Mucosa of descending colon (tissue), 3 donors: ENCODE data around the gene XIRP2. TPM values are rescaled to one million over a fixed set of nuclear protein-coding genes. Genes with fewer than 3 reads are reported as not detected.

Experiments used
- ATAC-seq: fragments of 200-7000 bp; cut with Tn5 transposase; one replicate; pipeline ENCODE4 v1.9.1; 2020; ENCODE audit warnings: mild to moderate bottlenecking, moderate library complexity
- DNase-seq, 3 donors: peaks; one replicate each; pipeline ENCODE4 v3.0.0-alpha.2; 2020
- H3K36me3 ChIP-seq: fragments of 200-600 bp; one replicate; pipeline ENCODE4 v1.8.0; 2021; ENCODE audit warnings: low read depth, mild to moderate bottlenecking
- H3K4me1 ChIP-seq: fragments of 200-600 bp; one replicate; pipeline ENCODE4 v1.8.0; 2021; ENCODE audit warnings: low read depth, mild to moderate bottlenecking
- H3K4me3 ChIP-seq: fragments of 200-600 bp; one replicate; pipeline ENCODE4 v1.8.0; 2021; ENCODE audit warnings: mild to moderate bottlenecking
- H3K9me3 ChIP-seq: fragments of 200-600 bp; one replicate; pipeline ENCODE4 v1.8.0; 2021; ENCODE audit warnings: mild to moderate bottlenecking
- CTCF ChIP-seq: fragments of 200-600 bp; IDR thresholded peaks from one replicate; pipeline ENCODE4 v1.8.0; 2022; ENCODE audit warnings: antibody characterized with exemption, mild to moderate bottlenecking
- intact Hi-C, 2 donors: fragments of 100-400 bp; cut with DNase I in 1 of 2; cut with micrococcal nuclease in 1 of 2; formaldehyde crosslinking; loops; one replicate each; pipeline versions ENCODE4 v1.11.0 to v1.11.1; 2022; cut with DNase I, micrococcal nuclease
- total RNA-seq, 3 donors: library from RNA; stranded (reverse); fragmentation: NEBNext Ultra II Directional in 2 of 3; extraction: Animal tissue kit (Norgen Biotek cat#: 25700) in 2 of 3; gene quantifications; one replicate each; pipeline versions ENCODE4 v1.2.1 to v1.2.4, GENCODE V29; 2021 to 2023
- donor health status: DM: no; HTN: no; CAD: no; lungs with moderate emphysema.
- donor health status: DM: no; HTN: no; CAD: no.
- donor health status: DM: no; HTN: yes; CAD: no.

XIRP2 gene
- total RNA-seq, 3 donors from 2014 or later: 0.29 to 0.55 TPM; not detected in 1

- no peak for DNase-seq
- Histone ChIP-seq H3K36me3 (no peaks in the 10 kb centered on the region), H3K9me3 (no peaks in the 10 kb centered on the region), H3K4me3 (no peak overlapping the region), H3K4me1 (no peaks in the 10 kb centered on the region)
- ATAC-seq: no peak
- TF ChIP-seq CTCF: no peak
- intact Hi-C loops: no loop called here
Measured at GRCh38 chr2:167136879-167137596, 248.8 kb downstream of the XIRP2 start.

DNA sequence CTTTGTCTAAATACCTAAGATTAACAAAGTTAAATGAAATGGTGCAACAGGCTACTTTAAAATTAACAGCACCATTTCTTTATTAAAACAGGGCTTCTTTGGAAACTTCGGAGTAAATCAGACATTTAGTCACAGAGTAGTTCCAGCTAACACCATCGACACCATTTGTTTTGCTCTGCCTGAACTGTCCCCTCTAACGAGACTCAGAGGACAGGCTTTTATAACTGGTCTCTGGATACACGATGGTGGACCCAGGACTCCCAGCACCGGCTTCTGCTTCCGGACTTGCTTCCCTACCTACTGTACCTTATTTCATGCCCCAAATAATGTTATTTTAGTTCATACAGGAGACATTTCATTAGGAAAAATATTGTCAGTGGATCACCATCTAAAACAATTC is 252.1 kb downstream of the XIRP2 start:
- H3K4me3 ChIP-seq: no peak overlapping the region
- no peaks in the 10 kb centered on the region for H3K4me1 ChIP-seq
- no peaks in the 10 kb centered on the region for H3K36me3 ChIP-seq
- no peak for DNase-seq
- intact Hi-C loops: no loop called here
- TF ChIP-seq CTCF: no peak
- ATAC-seq: no peak
- no peaks in the 10 kb centered on the region for H3K9me3 ChIP-seq

DNA sequence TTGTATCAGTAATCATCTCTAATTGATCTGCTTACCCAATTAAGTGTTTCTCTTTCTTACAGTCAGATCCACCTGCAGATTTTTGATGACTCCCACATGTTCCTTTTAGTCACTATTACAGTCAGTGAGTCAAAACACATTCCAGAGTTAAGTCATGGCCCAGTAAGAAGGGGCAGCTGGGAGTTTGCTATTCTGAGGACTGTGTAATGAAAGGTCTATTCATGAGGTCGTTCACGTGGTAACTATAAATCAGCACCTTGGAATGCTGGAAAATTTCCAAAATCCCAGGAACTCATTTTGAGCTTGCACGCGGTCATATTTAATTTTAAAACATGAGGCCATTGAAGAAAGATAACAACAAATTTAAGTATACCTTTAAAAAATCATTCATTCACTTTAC is 252.5 kb downstream of the XIRP2 start:
- TF ChIP-seq CTCF: no peak
- ATAC-seq: no peak
- no peaks in the 10 kb centered on the region for H3K9me3 ChIP-seq
- intact Hi-C loops: no loop called here
- no peak for DNase-seq
- H3K4me3 ChIP-seq: no peak overlapping the region
- H3K4me1 ChIP-seq: no peaks in the 10 kb centered on the region
- no peaks in the 10 kb centered on the region for H3K36me3 ChIP-seq

DNA sequence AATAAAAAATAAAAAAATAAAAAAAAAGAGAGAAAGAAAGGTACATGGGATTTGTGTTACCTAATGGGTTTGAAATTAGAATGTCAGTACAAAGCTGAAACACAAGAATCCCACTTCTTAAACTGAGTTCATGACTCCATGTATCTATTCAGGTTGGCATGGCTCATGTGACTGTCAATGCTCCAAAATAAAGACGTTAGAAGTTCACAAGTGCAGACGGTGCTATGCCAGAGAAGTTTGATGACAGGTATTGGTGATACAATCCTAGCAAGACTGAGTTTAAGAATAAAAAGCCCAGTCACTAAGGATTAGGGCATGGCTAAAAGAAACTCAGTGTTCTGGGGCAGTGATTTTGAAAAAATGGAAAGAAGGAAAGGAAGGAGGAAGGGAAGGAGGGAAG is 254.3 kb downstream of the XIRP2 start:
- Histone ChIP-seq H3K4me1 (no peaks in the 10 kb centered on the region), H3K36me3 (no peaks in the 10 kb centered on the region), H3K9me3 (no peaks in the 10 kb centered on the region), H3K4me3 (no peak overlapping the region)
- no peak for ATAC-seq
- DNase-seq: no peak
- intact Hi-C loops: no loop called here
- TF ChIP-seq CTCF: no peak

DNA sequence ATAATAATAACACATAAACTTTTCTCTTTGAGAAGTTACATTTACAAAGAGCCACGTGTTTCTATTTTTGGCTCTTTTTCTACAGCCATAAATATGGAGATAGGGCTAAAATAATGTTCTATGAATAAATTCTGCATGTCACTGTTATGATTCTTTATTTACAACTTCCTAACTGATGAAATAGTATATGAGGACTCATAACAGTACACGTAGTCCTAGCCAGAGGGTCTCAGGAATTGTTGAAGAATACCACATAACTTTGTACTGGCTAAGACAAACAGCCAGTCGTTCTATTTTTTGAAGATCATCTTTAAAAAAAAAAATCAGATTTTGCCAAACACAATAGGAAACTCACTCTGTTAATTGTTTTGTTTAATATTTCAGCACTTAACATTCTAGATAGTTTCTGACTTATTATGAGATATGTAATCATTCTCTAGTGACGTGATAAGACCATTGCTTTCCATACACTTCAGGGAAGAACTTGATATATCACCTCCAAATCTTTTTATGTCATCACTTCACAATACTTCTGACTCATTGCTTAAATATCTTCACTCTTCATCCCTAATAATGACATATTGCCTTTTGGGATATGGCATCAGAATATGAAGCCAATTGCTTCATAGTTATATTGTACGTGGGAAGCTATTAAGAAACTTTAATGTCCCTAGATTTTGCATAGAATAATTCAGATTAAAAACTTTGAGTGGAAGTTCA is 256.1 kb downstream of the XIRP2 start:
- H3K36me3 ChIP-seq: no peaks in the 10 kb centered on the region
- no peaks in the 10 kb centered on the region for H3K4me1 ChIP-seq
- DNase-seq (no peak), ATAC-seq (no peak)
- intact Hi-C loops: no loop called here
- no peaks in the 10 kb centered on the region for H3K9me3 ChIP-seq
- no peak overlapping the region for H3K4me3 ChIP-seq
- TF ChIP-seq CTCF: no peak
